ENCODE data around the gene CDX1. TPM values are rescaled to one million over a fixed set of nuclear protein-coding genes. Genes with fewer than 3 reads are reported as not detected.

CDX1 gene
- total and polyA plus RNA-seq, 3 donors from 2014 or later = 3.4 to 5.2 (median 3.4) TPM

DNA sequence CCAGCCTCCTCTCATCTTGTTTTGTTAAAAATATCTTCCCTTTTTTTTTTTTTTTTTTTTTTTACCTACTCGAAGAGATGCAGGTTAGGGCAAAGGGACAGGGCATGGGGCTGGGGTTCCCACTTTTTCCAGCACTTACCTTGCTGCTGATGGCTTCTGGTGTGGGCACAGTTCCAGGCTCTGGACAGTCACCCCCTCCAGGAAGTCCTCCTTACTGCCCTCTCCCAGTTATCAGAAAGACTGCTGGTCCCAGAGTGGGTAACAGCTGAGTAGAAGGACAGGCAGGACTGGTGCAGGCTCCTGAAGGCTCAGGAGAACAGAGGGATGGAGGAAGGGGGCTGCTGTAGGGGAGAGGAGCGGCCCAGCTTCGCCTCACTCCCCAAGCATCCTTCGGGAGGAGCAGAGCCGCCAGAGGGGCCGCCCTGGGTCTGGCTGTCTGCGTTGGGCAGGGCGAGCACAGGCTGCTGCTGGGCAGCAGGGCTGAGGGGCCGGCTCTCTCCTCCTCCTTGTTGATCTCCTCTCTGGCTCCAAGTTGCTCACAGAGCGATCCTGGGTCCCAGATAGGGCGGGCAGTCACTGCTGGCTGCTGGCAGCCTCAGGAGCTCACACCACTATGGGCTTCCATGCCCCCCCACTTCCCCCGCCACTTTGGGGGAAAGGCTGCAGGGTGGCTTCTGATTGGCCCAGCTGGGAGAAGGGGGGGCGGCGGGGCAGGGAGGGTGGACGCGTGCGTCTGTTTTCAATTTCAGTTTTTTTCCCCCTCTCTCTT is 11.1 kb upstream of the CDX1 start, which contains the start of gene PDGFRB:
Gene PDGFRB, minus strand, starts transcription at position 588 of the 769 bp plus-strand sequence. CDS start 18,798 bp downstream, outside the sequence.
- Histone ChIP-seq H3K4me1 (peaks cover 29% of the 10 kb centered on the region), H3K27me3 (no peaks in the 10 kb centered on the region), H3K27ac (peak within 1 kb of the TSS; percentile 81 to 89), H3K36me3 (ENCODE audit: low read depth, missing control alignments) (no peaks in the 10 kb centered on the region), H3K4me3 (peak within 1 kb of the TSS; percentile 49 to 66), H3K9me3 (no peaks in the 10 kb centered on the region)
- peak; percentile 13 for TF ChIP-seq POLR2A (IDR thresholded peaks at IDR 0.05)
- TF ChIP-seq, protein P1, sequence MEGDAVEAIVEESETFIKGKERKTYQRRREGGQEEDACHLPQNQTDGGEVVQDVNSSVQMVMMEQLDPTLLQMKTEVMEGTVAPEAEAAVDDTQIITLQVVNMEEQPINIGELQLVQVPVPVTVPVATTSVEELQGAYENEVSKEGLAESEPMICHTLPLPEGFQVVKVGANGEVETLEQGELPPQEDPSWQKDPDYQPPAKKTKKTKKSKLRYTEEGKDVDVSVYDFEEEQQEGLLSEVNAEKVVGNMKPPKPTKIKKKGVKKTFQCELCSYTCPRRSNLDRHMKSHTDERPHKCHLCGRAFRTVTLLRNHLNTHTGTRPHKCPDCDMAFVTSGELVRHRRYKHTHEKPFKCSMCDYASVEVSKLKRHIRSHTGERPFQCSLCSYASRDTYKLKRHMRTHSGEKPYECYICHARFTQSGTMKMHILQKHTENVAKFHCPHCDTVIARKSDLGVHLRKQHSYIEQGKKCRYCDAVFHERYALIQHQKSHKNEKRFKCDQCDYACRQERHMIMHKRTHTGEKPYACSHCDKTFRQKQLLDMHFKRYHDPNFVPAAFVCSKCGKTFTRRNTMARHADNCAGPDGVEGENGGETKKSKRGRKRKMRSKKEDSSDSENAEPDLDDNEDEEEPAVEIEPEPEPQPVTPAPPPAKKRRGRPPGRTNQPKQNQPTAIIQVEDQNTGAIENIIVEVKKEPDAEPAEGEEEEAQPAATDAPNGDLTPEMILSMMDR (IDR thresholded peaks at IDR 0.05) = no peak
- intact Hi-C loops (cut with DNase I; ENCODE audit: low total_unique reads) = no loop called here
- peak; percentile 87 for DNase-seq
- 34 to 39% methylated on average over 5 to 17 of the region's 17 CpGs for WGBS, 2 donors

DNA sequence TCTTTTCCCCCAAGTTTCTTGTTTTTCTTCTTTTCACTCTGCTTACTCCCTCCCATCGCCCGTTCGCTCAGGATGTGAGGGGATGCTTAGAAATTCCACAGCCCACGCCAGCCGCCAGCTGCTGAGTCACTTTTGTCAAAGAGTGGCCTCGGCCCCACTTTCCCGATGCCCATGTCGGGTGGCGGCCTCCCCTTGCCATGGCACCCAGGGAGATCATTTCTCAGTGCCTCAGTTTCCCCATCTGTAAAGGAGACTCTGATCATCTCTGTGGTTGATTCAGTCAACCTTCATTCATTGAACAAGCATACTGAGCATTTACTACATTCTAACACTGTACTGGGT is 10.6 kb upstream of the CDX1 start:
- Histone ChIP-seq H3K4me3 (peak overlapping the region in 1 of 2 donors; percentile 66), H3K4me1 (peaks cover 29% of the 10 kb centered on the region), H3K27ac (peak overlapping the region; percentile 81 to 89), H3K27me3 (no peaks in the 10 kb centered on the region), H3K36me3 (ENCODE audit: low read depth, missing control alignments) (no peaks in the 10 kb centered on the region), H3K9me3 (no peaks in the 10 kb centered on the region)
- TF ChIP-seq POLR2A (IDR thresholded peaks at IDR 0.05) = no peak
- TF ChIP-seq, protein P1 (IDR thresholded peaks at IDR 0.05) = no peak
- WGBS, 2 donors = 21 to 26% methylated on average over 9 of the region's 9 CpGs
- DNase-seq = no peak
- intact Hi-C loops (cut with DNase I; ENCODE audit: low total_unique reads) = no loop called here

DNA sequence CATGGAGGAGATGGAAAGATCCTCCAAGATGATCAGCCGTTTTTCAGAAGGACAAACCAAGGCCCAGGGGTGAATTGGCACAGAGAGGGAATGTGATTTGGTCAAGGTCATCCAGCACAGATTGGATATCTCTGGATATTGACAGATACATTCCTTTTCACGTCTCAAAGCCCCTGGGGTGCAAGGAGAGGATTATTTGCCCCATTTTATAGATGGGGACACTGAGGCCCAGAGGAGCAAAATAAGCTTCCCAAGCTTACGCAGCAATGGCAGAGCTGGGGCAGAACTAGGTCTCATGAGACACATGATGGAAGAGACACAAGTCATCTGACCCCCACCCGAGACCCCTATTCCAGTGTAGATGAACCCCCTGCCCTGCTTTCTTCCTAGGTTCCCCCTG is 10.0 kb upstream of the CDX1 start:
- no peak for DNase-seq
- H3K27me3 ChIP-seq = no peaks in the 10 kb centered on the region
- peaks cover 29% of the 10 kb centered on the region for H3K4me1 ChIP-seq
- no peak for TF ChIP-seq POLR2A (IDR thresholded peaks at IDR 0.05)
- TF ChIP-seq, protein P1 (IDR thresholded peaks at IDR 0.05) = no peak
- intact Hi-C loops (cut with DNase I; ENCODE audit: low total_unique reads) = no loop called here
- H3K36me3 ChIP-seq (ENCODE audit: low read depth, missing control alignments) = no peaks in the 10 kb centered on the region
- H3K27ac ChIP-seq = peak overlapping the region; percentile 81 to 89
- 64% methylated on average over 4 of the region's 4 CpGs for WGBS, 2 donors
- H3K4me3 ChIP-seq = no peak overlapping the region
- no peaks in the 10 kb centered on the region for H3K9me3 ChIP-seq

DNA sequence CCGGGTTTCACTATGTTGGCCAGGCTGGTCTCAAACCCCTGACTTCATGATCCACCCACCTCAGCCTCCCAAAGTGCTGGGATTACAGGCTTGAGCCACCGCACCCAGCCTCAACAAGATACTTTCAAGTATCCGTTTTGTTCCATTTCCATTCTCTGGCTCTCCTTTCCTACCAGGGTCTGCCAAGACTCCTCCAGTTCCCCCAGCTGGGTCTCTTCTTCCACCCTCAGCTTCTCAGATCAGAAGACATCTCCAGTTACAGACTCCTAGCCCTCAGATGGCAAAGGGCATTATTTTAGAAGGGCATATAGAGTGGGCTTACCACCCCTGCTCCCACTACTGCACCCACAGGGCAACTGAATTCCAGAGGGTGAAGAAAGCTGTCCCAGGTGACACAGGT is 9.4 kb upstream of the CDX1 start:
- 49 to 58% methylated on average over 3 of the region's 3 CpGs for WGBS, 2 donors
- Histone ChIP-seq H3K27ac (peak overlapping the region; percentile 81 to 89), H3K4me1 (peaks cover 29% of the 10 kb centered on the region), H3K9me3 (no peaks in the 10 kb centered on the region), H3K36me3 (ENCODE audit: low read depth, missing control alignments) (no peaks in the 10 kb centered on the region), H3K27me3 (no peaks in the 10 kb centered on the region), H3K4me3 (no peak overlapping the region)
- no peak for DNase-seq
- intact Hi-C loops (cut with DNase I; ENCODE audit: low total_unique reads) = no loop called here
- no peak for TF ChIP-seq POLR2A (IDR thresholded peaks at IDR 0.05)

DNA sequence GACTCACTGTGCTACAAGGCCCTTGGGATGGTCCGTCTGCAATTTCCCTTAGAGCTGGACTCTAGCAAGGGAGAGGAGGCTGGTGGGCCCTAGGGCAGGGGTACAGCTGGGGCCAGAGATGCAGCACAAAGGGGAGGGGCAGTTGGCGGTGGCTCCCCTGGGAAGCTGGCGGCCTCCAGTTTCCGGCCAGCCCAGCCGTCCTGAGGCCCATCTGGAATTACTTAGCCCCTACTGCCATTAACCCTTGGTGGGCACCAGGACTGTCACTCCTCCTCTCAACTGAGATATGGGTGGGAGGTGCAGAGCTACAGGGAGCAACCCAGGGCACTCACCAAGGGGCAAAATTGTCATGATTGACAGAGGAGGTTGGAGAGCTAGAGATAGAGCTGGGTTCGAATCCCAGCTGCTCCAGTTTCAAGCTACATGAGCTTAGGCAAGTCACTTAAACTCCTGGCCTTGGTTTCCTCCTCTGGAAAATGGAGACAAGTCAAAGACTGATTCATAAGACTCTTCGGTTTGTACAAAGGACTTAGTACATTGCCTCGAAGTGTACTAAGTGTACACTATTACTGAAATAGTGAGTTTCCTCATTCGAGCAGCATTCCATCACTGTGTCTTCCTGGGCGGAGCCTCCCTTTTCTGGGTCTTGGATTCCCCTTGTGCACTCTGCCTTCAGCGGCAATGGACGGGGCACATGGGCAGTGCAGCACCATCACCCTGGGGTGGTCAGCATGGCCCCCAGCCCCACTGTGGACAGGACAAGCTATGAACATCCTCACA is 8.2 kb upstream of the CDX1 start:
- TF ChIP-seq, protein P1 (IDR thresholded peaks at IDR 0.05) = no peak
- no peak for TF ChIP-seq POLR2A (IDR thresholded peaks at IDR 0.05)
- no peak for DNase-seq
- Histone ChIP-seq H3K4me1 (peaks cover 33% of the 10 kb centered on the region), H3K27ac (peak overlapping the region in 1 of 2 donors; percentile 81), H3K27me3 (no peaks in the 10 kb centered on the region), H3K4me3 (no peak overlapping the region), H3K36me3 (ENCODE audit: low read depth, missing control alignments) (no peaks in the 10 kb centered on the region), H3K9me3 (no peaks in the 10 kb centered on the region)
- intact Hi-C loops (cut with DNase I; ENCODE audit: low total_unique reads) = no loop called here
- WGBS, 2 donors = 46 to 64% methylated on average over 11 to 12 of the region's 12 CpGs
